SK-N-MC (cell line): ENCODE measurements around the gene RNF130.

Source experiments
- EZH2 ChIP-seq: fragments of 200-600 bp; sonication (generic); IDR thresholded peaks from one replicate; pipeline ENCODE4 v1.6.1; 2017; ENCODE audit warnings: antibody characterized with exemption
- FOXP2 ChIP-seq: optimal IDR thresholded peaks from 2 replicates; pipeline ENCODE3; 2011; ENCODE audit warnings: mild to moderate bottlenecking, moderate library complexity; ENCODE audit not compliant: insufficient read depth; ENCODE audit errors: extremely low read length, control extremely low read depth
- POLR2AphosphoS5 ChIP-seq: IDR thresholded peaks from 2 replicates; pipeline ENCODE4 v1.6.1; 2012; ENCODE audit warnings: mild to moderate bottlenecking, low read depth, low read length, borderline replicate concordance

DNA sequence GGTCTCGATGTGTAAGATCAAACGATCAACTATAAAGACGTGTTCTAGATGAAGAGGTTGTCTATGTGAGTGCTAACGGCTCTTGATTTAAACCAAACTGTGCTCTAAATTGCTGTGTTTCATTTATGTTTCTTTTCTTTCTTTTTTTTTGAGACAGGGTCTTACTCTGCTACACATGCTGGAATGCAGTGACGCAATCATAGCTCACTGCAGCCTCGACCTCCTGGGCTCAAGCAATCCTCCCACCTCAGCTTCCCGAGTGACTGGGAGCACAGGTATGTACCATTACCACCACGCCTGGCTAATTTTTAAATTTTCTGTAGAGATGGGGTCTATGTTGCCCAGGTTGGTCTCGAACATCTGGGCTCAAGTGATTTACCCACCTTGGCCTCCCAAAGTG is 24.0 kb upstream of the RNF130 start:
- no peak for TF ChIP-seq EZH2
- no peak for TF ChIP-seq POLR2AphosphoS5
- no peak for TF ChIP-seq FOXP2
